22Rv1 (cell line): ENCODE data around the gene CCDC85A.

ENCODE experiments used
- ZFX ChIP-seq: fragments of 450-650 bp; IDR thresholded peaks from 2 replicates; pipeline ENCODE4 v1.6.1; 2017; ENCODE audit warnings: antibody characterized with exemption, borderline replicate concordance
- TF ChIP-seq, protein P1 (sequence below): fragments of 450-650 bp; IDR thresholded peaks from 2 replicates; pipeline ENCODE4 v1.5.1; 2017; ENCODE audit warnings: mild to moderate bottlenecking

DNA sequence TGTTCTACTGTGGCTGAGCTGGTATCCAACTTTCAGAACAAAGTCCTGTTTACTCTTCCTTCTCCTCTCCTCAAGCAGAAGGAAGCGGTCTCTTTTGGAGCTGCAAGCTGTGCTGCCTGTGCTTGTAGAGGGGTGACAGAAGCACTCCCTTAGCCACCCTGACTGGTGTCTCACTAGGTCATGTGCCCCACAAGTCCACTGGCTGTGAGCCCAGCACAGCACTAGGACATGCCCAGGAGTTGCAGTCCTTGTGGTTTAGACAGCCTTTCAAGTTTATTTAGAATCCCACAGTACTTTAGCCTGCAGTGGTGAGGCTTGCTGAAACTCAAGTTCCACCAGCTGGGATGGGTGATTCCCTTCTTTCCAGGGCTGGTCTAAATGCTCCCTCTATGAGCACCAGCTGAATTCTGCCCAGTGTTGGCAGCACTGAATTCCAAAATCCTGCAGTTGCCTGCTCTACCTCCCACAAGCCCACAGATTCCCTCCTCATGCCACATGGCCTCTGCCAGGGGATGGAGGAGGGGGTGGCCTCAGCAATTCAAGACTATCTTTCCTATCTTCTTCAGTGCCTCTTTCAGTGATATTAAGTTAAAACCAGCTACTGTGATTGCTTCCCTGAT, 61.2 kb downstream of the CCDC85A start:
- TF ChIP-seq, protein P1, sequence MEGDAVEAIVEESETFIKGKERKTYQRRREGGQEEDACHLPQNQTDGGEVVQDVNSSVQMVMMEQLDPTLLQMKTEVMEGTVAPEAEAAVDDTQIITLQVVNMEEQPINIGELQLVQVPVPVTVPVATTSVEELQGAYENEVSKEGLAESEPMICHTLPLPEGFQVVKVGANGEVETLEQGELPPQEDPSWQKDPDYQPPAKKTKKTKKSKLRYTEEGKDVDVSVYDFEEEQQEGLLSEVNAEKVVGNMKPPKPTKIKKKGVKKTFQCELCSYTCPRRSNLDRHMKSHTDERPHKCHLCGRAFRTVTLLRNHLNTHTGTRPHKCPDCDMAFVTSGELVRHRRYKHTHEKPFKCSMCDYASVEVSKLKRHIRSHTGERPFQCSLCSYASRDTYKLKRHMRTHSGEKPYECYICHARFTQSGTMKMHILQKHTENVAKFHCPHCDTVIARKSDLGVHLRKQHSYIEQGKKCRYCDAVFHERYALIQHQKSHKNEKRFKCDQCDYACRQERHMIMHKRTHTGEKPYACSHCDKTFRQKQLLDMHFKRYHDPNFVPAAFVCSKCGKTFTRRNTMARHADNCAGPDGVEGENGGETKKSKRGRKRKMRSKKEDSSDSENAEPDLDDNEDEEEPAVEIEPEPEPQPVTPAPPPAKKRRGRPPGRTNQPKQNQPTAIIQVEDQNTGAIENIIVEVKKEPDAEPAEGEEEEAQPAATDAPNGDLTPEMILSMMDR: no peak
- no peak for TF ChIP-seq ZFX
